Activated CD4-positive, alpha-beta memory T cell treated with anti-CD3 and anti-CD28 coated beads, Interleukin-2, amount 10 ng/mL, durations not matched to agents 7 days and 5 days (primary cell): ENCODE data around the gene POU2AF3. TPM values are rescaled to one million over a fixed set of nuclear protein-coding genes. Genes with fewer than 3 reads are reported as not detected.
"Not testable (repeated sequence)": the region's sequence is repeated elsewhere in the genome, so short reads cannot be mapped to it uniquely, and the experiment has no call there.

Experiments used
- CTCF ChIA-PET: fragments of 350-600 bp; sonication (Branson Sonifier 250); formaldehyde crosslinking; loops from one replicate; lab custom pipeline; 2021; ENCODE audit warnings: antibody characterized with exemption, inconsistent platforms; lab: Charles Lee
- POLR2A ChIA-PET: fragments of 350-600 bp; sonication (Branson Sonifier 250); formaldehyde crosslinking; loops from one replicate; lab custom pipeline; 2021; ENCODE audit warnings: antibody characterized with exemption; lab: Charles Lee
- DNase-seq: peaks from one replicate; pipeline ENCODE4 v3.0.0-alpha.2; 2020
- H3K27ac Mint-ChIP-seq: one replicate; pipeline ENCODE4 v1.8.0; 2021; ENCODE audit warnings: mild to moderate bottlenecking, mixed read lengths
- H3K27me3 Mint-ChIP-seq: one replicate; pipeline ENCODE4 v1.8.0; 2021; ENCODE audit warnings: mixed read lengths
- H3K36me3 Mint-ChIP-seq: one replicate; pipeline ENCODE4 v1.8.0; 2021; ENCODE audit warnings: low read depth, mixed read lengths
- H3K4me1 Mint-ChIP-seq: one replicate; pipeline ENCODE4 v1.8.0; 2021; ENCODE audit warnings: mixed read lengths
- H3K4me3 Mint-ChIP-seq: one replicate; pipeline ENCODE4 v1.8.0; 2021; ENCODE audit warnings: mild to moderate bottlenecking, mixed read lengths
- H3K9me3 Mint-ChIP-seq: one replicate; pipeline ENCODE4 v1.8.0; 2021; ENCODE audit warnings: mixed read lengths
- total RNA-seq, 2 experiments: library from RNA; stranded (reverse); gene quantifications; one replicate each; pipeline ENCODE4 v1.2.3, GENCODE V29; 2021

The POU2AF3 gene
- total RNA-seq, 2 experiments from 2014 or later, result not detected

DNA sequence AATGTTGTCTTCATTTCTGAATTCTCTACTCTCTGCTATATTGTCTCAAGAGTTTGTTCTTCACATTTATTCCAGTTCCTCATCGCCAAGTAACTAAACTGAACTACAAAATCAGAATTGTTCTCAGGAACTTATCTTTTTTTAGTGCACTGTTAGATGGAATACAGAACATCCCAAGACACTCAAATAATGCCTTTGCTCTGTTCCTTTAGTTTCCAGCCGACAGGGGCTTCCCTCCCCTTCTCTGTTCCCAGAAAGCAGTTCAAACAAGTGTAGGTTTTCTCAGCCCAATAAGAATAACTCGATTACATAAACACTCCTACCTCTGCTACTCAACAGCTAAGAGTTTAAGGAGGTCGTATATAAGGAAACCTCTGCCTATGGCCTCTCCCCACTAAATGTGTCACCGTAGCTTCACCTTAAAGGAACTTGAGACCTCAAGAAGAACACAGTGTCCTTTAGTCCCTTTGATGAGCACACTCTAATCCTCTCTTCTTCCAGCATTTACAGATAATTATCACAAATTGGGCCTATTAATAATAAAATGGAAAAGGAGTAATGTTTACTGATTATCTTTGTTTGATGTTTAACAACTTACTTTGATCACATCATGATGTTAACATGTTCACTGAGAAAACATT, 6.9 kb downstream of the POU2AF3 start:
- H3K27ac Mint-ChIP-seq, result no peak overlapping the region
- no peaks in the 10 kb centered on the region for H3K36me3 Mint-ChIP-seq
- no peaks in the 10 kb centered on the region for H3K4me1 Mint-ChIP-seq
- H3K9me3 Mint-ChIP-seq, result no peaks in the 10 kb centered on the region
- DNase-seq, result no peak
- no peak overlapping the region for H3K4me3 Mint-ChIP-seq
- ChIA-PET CTCF (no interaction called here), POLR2A (no interaction called here)
- H3K27me3 Mint-ChIP-seq, result peaks cover 40% of the 10 kb centered on the region

- CTCF ChIA-PET, result no interaction called here
- POLR2A ChIA-PET, result no interaction called here
- Mint-ChIP-seq H3K4me1 (no peaks in the 10 kb centered on the region), H3K27me3 (peaks cover 35% of the 10 kb centered on the region), H3K36me3 (no peaks in the 10 kb centered on the region), H3K4me3 (no peak overlapping the region), H3K9me3 (no peaks in the 10 kb centered on the region), H3K27ac (no peak overlapping the region)
- no peak for DNase-seq
Measured at GRCh38 chr11:111305876-111306275, 7.5 kb downstream of the POU2AF3 start.

DNA sequence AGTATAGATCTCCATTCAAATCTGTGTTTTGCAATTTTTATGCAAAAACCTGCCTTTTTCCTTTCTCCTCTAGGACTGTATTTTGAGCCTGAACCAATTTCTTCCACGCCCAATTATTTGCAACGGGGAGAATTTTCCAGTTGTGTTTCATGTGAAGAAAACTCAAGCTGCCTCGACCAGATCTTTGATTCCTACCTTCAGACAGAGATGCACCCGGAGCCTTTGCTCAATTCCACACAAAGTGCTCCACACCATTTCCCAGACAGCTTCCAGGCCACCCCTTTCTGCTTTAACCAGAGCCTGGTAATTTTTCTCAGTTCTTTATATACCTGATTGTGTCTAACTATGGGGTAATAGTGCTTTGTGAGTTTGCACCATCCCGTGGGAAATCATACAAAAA, 8.0 kb downstream of the POU2AF3 start:
- ChIA-PET CTCF (no interaction called here), POLR2A (no interaction called here)
- Mint-ChIP-seq H3K4me3 (no peak overlapping the region), H3K9me3 (no peaks in the 10 kb centered on the region), H3K4me1 (no peaks in the 10 kb centered on the region), H3K27ac (no peak overlapping the region), H3K36me3 (no peaks in the 10 kb centered on the region), H3K27me3 (peaks cover 31% of the 10 kb centered on the region)
- no peak for DNase-seq

- CTCF ChIA-PET, result no interaction called here
- no peaks in the 10 kb centered on the region for H3K4me1 Mint-ChIP-seq
- no peak for DNase-seq
- no peaks in the 10 kb centered on the region for H3K9me3 Mint-ChIP-seq
- peaks cover 30% of the 10 kb centered on the region for H3K27me3 Mint-ChIP-seq
- H3K27ac Mint-ChIP-seq, result no peak overlapping the region
- no peak overlapping the region for H3K4me3 Mint-ChIP-seq
- no peaks in the 10 kb centered on the region for H3K36me3 Mint-ChIP-seq
- POLR2A ChIA-PET, result no interaction called here
Measured at GRCh38 chr11:111307472-111308108, 9.2 kb downstream of the POU2AF3 start.

GRCh38 chr11:111308140-111308539, 9.8 kb downstream of the POU2AF3 start:
- Mint-ChIP-seq H3K27ac (no peak overlapping the region), H3K9me3 (no peaks in the 10 kb centered on the region), H3K36me3 (no peaks in the 10 kb centered on the region), H3K4me3 (no peak overlapping the region), H3K4me1 (no peaks in the 10 kb centered on the region), H3K27me3 (peaks cover 32% of the 10 kb centered on the region)
- ChIA-PET CTCF (no interaction called here), POLR2A (no interaction called here)
- DNase-seq, result no peak

DNA sequence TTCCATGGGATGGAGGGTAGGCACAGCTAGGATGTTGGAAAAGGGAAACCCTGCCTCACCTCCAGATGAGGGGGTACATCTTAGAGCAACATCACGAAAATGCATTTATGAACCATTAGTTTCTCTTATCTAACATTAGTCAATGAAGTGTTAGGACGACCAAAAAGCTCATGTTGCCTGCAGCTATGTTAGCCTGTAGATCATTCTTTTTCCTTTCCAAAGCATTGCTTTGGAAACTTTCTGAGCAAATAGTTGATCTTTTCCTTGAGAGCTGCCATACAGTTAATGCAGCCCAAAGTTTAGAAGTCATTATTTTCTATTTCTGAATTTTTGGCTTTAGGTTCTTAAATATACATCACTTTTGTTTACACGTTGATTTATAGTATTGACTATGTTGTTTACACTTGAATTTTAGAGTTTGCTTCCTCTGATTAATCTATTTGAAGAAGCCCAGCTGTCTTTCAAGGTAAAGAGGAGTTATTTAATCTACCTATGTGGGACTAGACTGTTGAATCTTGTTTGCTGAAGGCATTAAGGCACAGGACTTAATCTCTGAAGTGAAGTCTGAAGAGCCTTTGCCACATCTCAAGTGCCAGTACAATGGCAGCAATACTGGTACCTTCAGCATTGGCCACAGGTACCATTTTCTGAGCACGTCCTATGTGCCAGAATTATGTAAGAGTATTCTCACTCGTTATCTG, 11.0 kb downstream of the POU2AF3 start:
- no peaks in the 10 kb centered on the region for H3K36me3 Mint-ChIP-seq
- no peaks in the 10 kb centered on the region for H3K4me1 Mint-ChIP-seq
- peaks cover 34% of the 10 kb centered on the region for H3K27me3 Mint-ChIP-seq
- no peak overlapping the region for H3K27ac Mint-ChIP-seq
- H3K4me3 Mint-ChIP-seq, result no peak overlapping the region
- H3K9me3 Mint-ChIP-seq, result no peaks in the 10 kb centered on the region
- ChIA-PET CTCF (no interaction called here), POLR2A (no interaction called here)
- DNase-seq, result no peak

DNA sequence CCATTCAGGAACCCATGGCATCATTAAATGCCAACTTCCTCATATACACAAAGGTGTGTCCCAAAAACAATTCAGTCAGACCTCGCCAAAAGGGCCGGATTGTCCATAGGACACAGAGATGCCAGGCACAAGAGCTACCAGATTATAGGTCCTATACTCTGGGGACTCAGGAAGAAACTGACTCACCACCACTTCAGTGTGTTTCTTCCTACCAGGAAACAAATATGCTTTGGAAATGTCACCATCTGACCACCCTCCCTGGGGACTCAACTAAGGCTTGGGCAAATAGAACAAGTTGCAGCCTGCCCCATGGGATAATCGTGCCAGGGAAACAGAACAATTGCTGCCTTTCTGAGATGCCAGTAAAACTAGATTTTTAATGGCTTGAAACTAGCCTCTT, 11.7 kb downstream of the POU2AF3 start:
- no peak overlapping the region for H3K4me3 Mint-ChIP-seq
- H3K9me3 Mint-ChIP-seq, result no peaks in the 10 kb centered on the region
- no peaks in the 10 kb centered on the region for H3K4me1 Mint-ChIP-seq
- H3K27ac Mint-ChIP-seq, result no peak overlapping the region
- ChIA-PET POLR2A (no interaction called here), CTCF (no interaction called here)
- no peaks in the 10 kb centered on the region for H3K36me3 Mint-ChIP-seq
- no peak for DNase-seq
- H3K27me3 Mint-ChIP-seq, result peaks cover 32% of the 10 kb centered on the region

GRCh38 chr11:111310723-111311122, 12.4 kb downstream of the POU2AF3 start:
- CTCF ChIA-PET, result no interaction called here
- Mint-ChIP-seq H3K9me3 (no peaks in the 10 kb centered on the region), H3K27ac (no peak overlapping the region), H3K27me3 (peaks cover 32% of the 10 kb centered on the region), H3K36me3 (no peaks in the 10 kb centered on the region), H3K4me1 (no peaks in the 10 kb centered on the region), H3K4me3 (no peak overlapping the region)
- POLR2A ChIA-PET, result no interaction called here
- DNase-seq, result no peak

DNA sequence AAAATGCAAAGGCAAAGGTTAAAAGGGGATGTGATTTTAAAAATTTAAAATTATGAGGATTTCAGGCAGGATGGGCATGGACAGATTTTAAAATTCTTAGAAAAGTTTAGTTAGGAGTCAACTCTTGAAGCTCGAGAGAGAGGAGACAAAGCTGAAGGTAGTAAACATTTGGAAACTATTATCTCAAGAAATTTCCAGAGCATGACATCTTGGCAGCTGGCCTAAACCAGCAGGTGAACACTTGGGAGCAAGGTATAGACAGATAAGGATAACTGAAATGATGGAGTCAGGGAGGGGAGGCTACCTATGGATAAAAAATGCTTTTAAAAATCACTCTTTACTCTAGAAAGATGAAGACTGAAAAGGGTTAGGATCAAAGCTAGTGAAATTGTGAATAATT, 13.7 kb downstream of the POU2AF3 start:
- POLR2A ChIA-PET, result no interaction called here
- no peaks in the 10 kb centered on the region for H3K9me3 Mint-ChIP-seq
- no peak overlapping the region for H3K4me3 Mint-ChIP-seq
- CTCF ChIA-PET, result no interaction called here
- peaks cover 29% of the 10 kb centered on the region for H3K27me3 Mint-ChIP-seq
- H3K36me3 Mint-ChIP-seq, result no peaks in the 10 kb centered on the region
- H3K4me1 Mint-ChIP-seq, result no peaks in the 10 kb centered on the region
- H3K27ac Mint-ChIP-seq, result no peak overlapping the region
- no peak for DNase-seq

DNA sequence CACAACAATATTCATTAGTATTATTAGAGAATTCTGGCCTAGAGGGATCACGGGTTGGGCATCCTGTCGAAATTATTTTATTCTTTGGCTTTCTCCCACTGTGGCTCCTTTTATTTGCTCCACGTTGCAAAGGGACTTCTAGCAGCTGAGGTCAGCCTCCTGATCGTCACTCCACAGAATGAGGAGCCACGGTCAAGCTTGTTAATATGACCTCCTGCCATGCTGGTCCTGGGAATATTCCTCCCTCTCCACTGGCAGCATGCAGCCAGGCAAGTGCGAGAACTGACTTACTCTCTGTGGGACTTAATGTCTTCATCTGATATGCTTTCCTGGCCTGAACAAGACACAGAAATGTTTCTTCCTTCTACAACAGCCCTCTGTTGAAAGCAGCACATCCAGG, 20.9 kb downstream of the POU2AF3 start:
- DNase-seq, result no peak

GRCh38 chr11:111320199-111320598, 21.9 kb downstream of the POU2AF3 start:
- CTCF ChIA-PET, H3K36me3 Mint-ChIP-seq, POLR2A ChIA-PET, DNase-seq, H3K4me3 Mint-ChIP-seq, H3K4me1 Mint-ChIP-seq, H3K27ac Mint-ChIP-seq, H3K9me3 Mint-ChIP-seq: not testable (repeated sequence)
- peaks cover 40% of the 10 kb centered on the region for H3K27me3 Mint-ChIP-seq

More for the DNA sequence above, 20.9 kb downstream of the POU2AF3 start:
- peaks cover 38% of the 10 kb centered on the region for H3K27me3 Mint-ChIP-seq
- H3K9me3 Mint-ChIP-seq, result no peaks in the 10 kb centered on the region
- H3K27ac Mint-ChIP-seq, result no peak overlapping the region
- ChIA-PET CTCF (no interaction called here), POLR2A (no interaction called here)
- no peaks in the 10 kb centered on the region for H3K4me1 Mint-ChIP-seq
- H3K4me3 Mint-ChIP-seq, result no peak overlapping the region
- H3K36me3 Mint-ChIP-seq, result no peaks in the 10 kb centered on the region

GRCh38 chr11:111320728-111321568, 22.6 kb downstream of the POU2AF3 start:
- DNase-seq, result no peak
- Mint-ChIP-seq H3K4me3 (no peak overlapping the region), H3K9me3 (no peaks in the 10 kb centered on the region), H3K36me3 (no peaks in the 10 kb centered on the region), H3K4me1 (no peaks in the 10 kb centered on the region), H3K27ac (no peak overlapping the region), H3K27me3 (peaks cover 35% of the 10 kb centered on the region)
- ChIA-PET POLR2A (no interaction called here), CTCF (interaction anchor here (0.6 kb wide), 1 partner anchor 133 kb away, joined by 3 read pairs; no protein-coding TSS in a partner anchor)

DNA sequence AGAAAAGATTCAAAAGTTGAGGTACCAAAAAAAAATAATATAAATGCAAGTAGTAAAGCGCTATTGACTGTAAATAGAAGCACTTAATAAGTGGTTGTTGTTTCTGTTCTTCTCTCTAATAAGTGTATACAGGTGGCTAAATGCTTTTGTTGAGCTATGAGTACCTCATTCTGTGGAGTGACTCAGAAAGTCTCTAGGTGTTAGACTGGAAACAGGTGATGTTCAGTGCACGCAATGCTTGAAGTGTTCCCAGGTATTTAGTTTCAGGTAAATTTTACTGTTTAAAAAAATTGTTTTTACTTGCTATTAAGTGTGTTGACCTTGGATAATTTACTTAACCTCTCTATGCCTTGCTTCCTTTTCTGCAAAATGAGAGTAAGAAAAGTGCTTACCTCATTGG, 24.2 kb downstream of the POU2AF3 start:
- no peak overlapping the region for H3K4me3 Mint-ChIP-seq
- no peaks in the 10 kb centered on the region for H3K36me3 Mint-ChIP-seq
- no peak overlapping the region for H3K27ac Mint-ChIP-seq
- H3K27me3 Mint-ChIP-seq, result peaks cover 27% of the 10 kb centered on the region
- DNase-seq, result no peak
- ChIA-PET POLR2A (no interaction called here), CTCF (no interaction called here)
- H3K4me1 Mint-ChIP-seq, result no peaks in the 10 kb centered on the region
- H3K9me3 Mint-ChIP-seq, result no peaks in the 10 kb centered on the region
